HG02759 (cell line): Measurements from ENCODE around the gene TNS1.

Experiments
- ATAC-seq: cut with Tn5 transposase; IDR thresholded peaks from one replicate; pipeline ENCODE4 v1.9.1; 2021; ENCODE audit warnings: mild to moderate bottlenecking, moderate library complexity; ENCODE audit not compliant: unreplicated experiment

TNS1 gene

DNA sequence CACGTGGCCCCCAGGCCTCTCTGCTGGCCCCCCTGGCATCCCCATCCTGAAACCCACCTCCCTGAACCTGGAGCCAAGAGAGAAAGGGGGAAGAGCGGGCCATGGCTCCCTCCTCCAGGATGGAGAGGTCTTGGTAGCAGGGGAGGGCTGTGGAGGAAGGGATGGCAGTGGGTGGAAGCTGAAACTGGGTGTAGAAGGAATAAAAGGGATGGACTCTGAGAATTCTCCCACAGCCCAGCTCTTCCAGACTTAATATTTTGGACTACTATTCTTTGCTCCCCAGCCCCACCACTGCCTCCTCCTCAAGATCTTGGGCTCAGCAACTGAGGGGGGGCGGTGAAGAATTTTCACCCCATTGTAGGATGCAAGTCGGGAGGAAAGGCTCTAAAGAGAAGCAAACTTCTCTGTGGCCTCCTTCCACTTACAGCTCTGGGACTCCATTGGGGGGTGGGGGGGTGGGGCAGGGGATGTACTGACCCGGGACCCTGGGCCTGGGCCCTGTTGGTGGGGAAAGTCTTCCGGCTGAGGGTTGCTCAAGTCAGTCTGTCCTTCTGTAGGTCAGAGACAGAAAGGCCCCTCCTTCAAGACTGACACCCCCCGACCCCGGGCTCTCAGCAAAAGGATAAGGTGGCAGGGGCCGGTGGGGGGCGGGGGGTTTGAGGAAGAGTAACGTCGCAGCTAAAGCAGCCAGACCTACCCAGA, 501 bp downstream of the TNS1 start:
- ATAC-seq, result no peak

DNA sequence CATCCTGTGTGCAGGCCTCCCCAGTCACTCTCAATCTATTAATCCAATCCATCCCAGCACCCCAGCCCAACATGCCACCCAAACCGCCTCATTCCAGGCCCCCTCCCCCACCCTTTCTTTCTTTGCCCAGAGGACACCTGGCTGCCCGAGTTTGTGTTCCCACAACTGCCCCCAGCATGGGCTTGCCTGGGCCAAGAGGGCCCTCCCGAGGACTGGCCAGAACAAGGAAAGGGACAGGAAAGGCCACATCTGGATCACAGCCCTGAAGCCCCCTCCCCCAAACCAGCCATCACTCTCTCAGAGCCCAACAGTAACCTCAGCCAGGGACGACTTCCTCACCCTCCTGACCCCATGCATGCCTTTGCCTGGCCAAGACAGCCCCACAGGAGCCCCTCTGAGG, 1.2 kb downstream of the TNS1 start:
- ATAC-seq, result no peak

DNA sequence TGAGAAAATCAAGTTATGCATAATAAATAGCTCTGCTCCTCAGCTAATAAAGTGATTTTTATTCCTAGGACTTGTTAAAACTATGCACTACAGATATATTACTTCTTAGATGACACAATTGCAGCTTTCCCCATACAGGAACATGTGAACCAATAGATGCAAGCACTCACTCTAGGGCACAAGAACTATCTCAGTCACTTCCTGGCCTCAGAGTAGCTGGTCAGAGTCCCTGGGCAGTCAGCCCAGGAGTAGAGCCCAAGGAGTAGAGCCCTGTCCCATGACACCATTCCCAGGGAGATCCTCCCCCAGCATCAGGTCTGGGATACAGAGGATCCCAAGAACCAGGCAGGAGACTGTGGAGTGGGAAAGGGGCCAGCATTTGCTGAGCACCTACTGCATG, 2.7 kb downstream of the TNS1 start:
- no peak for ATAC-seq

DNA sequence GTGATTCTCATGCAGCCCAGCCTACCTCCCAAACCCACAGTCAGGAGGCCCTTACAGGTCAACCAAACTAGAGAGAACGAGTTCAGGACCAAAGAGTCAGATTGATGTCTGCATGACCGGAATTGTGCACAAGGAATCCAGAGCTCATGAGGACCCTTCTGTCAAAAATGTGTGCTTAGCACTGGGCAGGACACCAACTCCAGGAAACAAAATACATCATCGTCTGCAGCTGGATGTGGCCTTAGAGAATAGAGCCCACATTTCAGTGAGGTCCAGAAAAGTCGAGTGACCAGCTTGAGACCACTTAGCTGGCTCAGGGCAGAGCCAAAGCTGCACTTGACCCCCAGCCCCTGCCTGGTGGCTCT, 3.2 kb downstream of the TNS1 start:
- no peak for ATAC-seq

DNA sequence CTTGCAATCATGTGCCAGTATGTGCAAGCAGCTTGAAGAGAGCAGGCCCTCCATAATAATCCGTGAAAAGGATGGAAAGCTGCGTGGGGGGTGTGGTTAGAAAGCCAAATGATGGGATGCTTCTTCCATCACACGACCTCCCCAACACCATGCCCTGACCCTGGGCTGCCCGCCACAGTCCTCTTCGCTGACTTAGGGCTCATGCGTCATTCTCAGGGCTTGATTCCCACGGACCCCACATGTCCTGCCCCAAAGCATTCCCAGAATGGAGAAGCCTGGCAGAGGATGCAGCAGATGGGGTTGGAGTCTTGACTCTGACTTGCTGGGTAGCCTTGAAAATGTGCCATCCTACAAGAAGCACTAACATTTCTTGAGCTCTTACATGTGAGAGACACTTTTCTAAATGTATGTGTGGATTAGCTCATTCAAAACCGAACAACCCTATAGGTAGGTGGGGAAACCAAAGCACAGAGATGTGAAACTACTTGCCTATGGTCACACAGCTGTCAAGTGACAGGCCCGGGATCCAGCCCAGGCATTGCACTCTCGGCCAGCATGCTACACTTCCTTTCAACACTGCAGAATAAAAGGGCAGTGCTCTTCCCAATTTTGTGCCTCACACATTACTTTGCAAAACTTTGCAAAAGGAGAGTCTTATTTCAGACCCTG, 3.7 kb downstream of the TNS1 start:
- no peak for ATAC-seq

DNA sequence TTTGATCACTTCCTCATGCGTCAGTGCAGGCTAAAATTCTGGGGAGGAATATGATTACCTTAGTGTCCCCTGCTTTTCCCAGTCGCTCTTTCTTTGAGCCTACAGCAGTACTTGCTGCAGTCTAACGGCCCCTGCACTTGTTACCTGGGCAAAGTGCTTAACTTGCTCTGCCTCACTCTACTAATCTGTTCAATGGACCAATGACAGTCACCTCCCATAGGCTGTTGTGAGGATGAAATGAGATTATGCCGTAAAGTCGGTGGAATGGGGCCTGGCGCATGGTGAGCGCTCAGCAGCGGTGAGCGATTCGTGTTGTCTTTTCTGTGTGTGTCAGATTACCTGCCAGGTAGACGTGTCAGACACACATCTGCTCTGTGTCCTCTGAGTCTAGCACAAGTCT, 5.3 kb downstream of the TNS1 start:
- ATAC-seq, result no peak

DNA sequence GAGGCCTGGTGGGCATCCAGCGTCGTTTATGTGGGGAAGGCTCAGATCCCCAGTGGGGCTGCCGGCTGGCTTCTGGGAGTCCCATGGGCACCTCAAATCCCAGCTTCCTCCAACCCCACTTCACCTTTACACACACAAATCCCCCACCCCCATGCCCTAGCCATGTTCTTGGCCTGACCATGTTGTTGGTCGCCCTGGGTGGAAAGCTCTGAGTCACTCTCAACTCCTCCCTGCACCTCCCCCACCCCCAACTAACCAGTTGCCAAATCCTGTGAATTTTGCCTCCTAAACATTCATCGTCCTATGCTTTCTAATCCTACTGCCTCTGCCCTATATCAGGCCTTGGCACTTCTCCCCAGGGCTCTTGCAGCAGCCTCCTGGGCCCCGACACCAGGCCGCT, 6.4 kb downstream of the TNS1 start:
- ATAC-seq, result no peak

DNA sequence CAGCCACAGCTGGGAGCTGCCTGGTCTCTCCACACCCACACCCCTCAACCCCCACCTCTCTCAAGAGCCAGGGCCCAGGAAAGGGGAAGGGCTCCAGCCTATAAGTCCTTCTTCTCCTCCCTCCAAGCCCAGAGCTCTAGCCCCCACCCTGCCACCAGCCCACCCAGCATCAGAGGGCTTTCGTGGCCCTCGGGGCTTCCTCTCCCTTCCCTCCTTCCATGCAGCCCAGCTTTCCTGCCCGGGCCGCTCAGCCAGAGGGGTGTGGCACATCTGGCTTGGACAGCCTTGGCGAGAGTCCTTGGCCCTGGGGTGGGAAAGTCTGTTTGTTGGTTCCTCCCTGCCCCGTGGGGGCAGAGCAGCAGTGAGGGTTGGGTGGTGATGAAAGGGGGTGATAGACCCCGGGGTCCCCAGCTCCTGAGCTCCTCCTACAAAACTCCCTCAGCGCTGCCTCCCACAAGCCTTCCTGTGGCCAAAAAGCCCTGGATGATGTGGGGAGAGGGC, 7.0 kb downstream of the TNS1 start:
- no peak for ATAC-seq

DNA sequence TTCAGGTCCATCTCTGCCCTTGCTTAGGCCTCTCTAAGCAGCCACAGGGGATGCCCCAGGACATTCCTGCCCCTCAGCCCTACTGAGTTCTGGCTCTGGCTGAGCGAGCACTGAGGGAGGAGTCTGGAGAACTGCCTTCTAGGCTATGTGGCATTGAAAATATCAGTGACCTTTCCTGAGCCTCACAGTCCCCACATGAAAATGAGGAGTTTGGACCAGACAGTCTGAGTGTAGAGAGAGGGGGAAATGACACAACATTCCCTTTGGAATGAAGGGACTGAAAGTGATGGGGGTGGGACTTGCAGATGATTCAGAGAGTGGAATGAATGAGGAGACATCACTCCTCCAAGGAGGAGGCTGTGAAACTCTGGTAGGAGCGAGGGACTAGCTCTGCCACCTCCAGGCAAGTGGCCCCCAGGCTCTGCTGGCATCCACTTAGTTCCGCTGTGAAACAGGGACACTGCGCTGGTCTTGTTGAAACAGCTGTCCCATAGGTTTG, 8.0 kb downstream of the TNS1 start:
- no peak for ATAC-seq

DNA sequence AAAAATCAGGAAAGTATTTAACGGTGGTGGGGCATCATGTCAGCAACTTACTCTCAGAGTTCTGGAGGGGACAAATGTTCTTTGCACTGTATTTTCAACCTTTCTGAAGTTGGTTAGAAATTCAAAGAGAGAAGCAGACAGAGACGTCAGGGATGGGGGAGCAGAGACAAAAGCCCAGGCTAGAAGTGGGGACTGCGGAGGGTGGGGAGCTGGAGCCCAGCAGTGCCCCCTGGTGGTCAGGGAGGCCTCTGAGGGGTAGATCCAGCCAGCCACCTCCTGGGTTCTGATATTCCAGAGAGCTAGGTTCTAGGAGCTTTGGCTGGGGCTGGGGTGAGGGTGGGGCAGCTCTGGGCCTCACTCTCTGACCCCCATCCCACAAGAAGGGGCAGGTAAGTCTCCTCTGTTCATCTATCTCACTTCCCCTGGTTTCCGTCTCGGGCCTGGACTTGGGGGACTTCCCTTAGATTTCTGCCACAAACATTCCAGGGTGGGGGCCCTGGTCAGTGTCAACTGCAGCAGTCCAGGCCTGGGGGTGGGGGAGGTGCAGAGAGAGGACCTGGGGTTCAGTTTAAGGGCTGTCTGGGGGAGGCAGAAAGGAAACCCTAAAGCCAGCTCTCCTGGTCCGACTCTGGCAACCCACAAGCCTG, 8.9 kb downstream of the TNS1 start:
- ATAC-seq, result peak; percentile 48

DNA sequence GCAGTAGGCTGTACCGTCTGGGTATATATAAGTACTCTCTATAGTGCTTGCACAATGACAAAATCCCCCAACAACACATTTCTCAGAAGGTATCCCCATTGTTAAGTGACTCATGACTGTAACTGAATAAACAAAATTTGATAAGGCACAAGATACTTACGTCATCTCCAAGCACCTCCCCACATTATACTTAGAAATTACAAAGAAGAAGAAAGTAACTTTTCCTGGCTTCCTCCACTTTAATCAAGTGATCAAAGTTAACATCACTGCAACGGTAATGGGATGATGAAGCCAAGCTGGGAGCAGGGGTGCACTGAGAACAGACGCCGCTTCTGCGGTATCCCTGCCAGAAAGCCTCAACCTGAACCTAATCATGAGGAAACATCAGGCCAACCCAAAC, 9.7 kb downstream of the TNS1 start:
- ATAC-seq, result no peak

DNA sequence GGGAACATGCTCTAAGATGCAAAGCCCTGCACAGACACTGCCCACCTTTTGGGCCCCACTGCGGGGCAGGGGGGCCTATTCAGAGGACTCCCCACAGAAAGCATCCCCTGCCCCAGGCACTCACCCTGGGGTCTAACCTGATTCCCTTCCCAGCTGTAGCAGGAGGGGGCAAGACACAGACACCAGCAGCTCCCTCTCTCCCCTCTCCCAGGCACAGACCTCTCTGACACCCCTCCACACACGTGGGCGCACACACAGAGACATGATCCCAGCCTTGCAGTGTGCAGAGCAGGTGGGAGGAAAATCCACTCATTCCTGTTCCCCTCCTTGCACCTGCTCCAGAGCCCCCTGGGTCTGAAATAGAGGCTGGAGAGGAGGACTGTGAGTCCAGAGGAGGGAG, 10.7 kb downstream of the TNS1 start:
- no peak for ATAC-seq

DNA sequence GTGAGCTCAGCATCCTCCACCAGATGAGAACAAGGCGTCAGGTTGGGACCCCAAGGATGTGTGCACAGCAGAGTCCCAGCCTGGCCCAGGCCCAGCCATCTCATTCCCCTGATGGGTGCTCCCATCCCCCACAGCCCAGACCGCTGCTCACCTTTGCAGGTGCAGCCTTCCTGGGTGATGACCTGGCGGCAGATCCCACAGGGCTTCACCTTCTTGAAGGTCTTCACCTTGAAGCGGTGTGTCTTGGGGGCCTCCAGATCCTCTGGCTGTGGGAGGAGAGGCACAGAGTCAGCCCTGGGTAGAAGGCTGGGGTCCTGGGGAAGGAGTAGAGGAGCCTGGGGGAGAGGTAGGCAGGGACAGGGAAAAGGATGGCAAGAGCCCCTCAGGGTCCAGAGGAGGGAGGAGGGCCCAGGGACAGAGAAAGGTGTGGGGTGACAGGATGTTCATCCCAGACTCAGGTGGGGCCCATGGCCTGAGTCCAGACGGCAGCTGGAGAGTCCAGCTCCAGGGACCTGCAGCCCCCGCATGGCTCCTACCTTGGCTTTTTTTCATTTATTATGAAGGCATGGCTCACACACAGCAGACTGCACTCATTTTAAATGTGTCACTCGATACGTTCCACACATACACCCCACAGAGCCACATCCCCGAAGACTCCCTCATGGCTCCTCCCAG, 11.9 kb downstream of the TNS1 start:
- ATAC-seq, result no peak

DNA sequence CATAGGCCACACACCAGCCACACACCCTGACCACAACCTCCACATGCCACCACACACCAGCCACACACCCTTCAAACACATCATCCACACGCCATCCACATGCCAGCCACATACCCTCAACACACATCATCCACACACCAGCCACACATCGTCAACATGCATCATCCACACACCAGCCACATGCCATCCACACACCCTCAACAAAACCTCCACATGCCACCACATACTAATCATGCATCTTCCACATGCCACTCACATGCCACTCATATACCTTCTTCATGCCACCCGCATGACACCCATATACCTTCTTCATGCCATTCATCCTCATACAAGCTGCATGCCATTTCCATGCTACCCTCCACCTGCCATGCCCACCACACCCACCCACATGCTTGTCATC, 12.4 kb downstream of the TNS1 start:
- no peak for ATAC-seq

DNA sequence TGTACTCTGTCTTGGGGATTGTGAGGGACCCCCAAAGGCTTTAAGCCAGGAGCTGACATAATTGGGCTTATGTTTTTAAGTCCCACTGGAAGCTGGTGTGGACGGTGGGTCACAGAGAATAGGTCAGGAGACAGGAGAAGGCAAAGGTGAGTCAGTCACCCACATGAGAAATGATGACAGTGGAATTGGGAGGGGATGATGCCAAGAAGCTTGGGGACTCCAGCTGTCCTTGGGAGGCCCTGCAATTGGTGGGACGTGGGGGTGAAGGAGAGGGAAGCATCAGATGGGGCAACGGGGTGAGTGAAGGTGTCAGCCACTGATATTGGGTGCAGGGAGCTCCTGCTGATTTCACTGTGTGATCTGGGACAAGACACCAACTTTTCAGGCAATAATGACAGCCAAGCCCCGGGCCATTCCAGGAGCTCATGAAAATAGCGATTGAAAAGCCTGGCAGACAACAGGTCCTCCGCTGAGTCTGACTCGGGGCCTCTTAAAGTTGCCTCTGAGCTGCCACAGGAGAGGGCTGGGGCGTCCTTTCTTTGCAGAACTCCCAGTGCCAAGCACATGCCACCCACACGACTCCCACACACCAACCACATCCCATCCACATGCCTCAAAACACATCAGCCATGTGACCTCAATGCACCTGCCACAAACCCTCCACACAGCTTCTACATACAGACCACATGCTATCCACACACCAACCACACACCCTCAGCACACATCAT, 13.4 kb downstream of the TNS1 start:
- ATAC-seq, result no peak

DNA sequence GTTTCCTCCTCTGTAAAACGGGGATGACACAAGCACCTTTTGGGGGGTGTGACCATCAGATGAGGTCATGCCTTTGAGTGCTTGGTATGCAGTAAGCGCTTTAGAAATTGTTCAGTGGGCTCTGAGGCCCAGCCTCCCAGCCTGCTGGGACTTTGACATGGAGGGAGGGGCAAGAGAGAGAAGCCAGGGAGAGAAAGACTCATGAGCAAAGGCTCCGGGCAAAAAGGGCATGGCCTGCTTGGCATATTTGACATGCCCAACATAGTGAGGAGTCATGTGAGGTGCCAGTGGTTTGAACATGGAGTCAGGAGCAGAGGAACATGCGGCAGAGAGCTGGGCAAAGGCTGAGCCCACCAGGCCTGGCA, 14.0 kb downstream of the TNS1 start:
- ATAC-seq, result no peak

DNA sequence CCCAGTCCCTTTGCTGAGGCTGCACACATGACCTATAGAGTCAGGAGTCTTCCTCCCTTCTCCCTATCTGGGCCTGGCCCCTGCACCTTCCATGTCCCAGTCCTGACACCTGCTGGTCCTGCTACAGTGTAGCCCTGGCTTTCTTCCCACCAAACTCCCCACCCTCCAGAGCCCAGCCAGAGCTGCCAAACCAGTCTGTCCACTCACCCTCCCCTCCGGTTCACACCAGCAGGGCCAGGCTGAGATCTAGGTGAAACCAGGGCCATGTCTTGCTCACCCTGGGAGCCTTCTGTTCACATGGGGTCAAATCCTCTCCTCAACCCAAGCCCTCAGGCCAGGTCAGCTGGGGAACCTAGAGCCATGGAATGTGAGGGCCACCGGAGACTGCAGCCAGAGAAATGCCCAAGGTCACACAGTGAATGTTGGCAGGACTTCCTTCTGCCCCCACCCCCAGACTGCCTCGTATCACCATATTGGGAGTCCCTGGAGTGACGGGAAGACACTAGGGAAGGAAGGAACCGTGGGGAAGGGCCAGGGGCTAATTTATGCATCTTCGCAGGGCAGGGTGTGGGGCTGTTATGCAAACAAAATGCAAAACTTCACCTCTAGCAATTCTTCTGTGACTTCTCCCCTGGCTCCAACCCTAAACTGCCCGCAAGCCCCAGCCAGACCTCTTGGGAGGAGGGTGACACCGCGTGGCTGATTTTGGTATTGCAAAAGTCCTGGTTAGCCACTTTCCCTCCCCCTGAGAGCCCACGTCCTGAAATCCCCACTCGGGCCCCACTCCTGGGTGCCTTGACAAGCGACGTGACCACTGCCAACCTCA, 14.6 kb downstream of the TNS1 start:
- peak; percentile 67 for ATAC-seq

DNA sequence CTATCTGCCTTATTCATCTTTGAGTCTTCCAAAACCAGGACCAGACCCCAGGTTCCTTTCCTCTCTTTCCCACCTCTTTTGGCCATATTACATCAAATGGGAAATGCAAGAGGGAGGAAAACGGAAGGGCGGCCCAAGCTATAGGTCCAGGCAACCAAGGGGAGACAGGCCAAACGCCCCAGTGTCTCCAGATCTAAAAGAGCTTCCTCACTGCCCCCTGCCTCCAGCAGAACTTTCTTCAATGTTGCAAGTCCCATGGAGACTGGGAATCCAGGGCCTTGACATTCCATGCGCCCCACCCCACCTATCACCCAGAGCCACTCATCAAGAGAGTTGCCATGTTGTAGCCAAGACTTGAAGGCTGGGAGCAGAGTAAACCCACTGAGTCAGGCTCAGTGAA, 15.4 kb downstream of the TNS1 start:
- ATAC-seq, result no peak

DNA sequence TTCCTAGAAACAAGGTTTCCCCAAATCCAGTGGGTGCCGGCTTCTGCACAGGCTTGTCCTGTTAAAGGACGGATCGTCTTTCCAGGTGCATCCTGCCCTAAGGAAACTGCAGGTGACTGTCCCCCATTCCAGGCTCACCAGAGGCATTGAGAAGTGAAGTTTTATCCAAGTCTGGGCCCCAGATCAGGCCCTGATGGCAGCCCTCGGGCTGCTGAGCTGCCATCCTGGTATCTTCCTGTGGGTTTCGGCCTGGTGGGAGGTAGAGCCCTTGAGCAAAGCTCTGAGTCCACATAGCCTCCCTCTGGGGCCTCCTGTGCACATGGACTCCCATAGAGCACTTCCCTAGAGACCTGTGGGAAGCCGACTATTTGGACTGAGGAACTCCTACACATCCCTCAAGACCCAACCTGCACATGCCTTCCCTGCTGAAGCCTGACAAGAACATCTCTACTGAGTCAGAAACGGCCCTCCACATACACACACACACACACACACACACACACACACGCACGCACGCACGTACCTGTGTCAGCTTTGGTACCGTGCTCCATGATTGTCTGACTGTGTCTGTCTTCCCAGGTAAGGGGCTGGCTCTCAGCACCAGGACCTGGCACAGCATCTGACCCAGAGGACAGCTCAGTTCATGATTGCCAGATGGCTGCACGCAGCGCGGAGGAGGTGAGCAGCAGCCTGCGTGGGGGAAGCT, 16.4 kb downstream of the TNS1 start:
- ATAC-seq, result no peak
